AG04449 (cell line): ENCODE results near the gene C1orf35.

Experiments used
- CTCF ChIA-PET: fragments of 350-600 bp; formaldehyde crosslinking; extraction: SDS; loops from one replicate; lab custom pipeline; 2021; ENCODE audit warnings: antibody characterized with exemption; lab: Yijun Ruan, JAX
- POLR2A ChIA-PET: fragments of 400-600, 350-600 bp; formaldehyde crosslinking; extraction: SDS; loops from one replicate; lab custom pipeline; 2020; ENCODE audit warnings: antibody characterized with exemption, inconsistent platforms; lab: Yijun Ruan, JAX
- DNase-seq: peaks from one replicate; pipeline ENCODE4 v3.0.0-alpha.2; 2010; ENCODE audit warnings: low read depth, low spot score
- H3K4me3 ChIP-seq: 2 replicates; pipeline ENCODE4 v1.5.1; 2011; ENCODE audit warnings: low read depth, mild to moderate bottlenecking, control low read depth, low read length
- CTCF ChIP-seq: IDR thresholded peaks from one replicate; pipeline ENCODE4 v1.5.1; 2011; ENCODE audit warnings: mild to moderate bottlenecking, moderate library complexity, low read length, control low read depth, inconsistent platforms; ENCODE audit not compliant: insufficient read depth; ENCODE audit errors: missing control alignments

C1orf35 gene

GRCh38 chr1:228102791-228103620 is at the start of gene C1orf35:
Gene C1orf35 (minus strand): TSS chr1:228103325. CDS start chr1:228103227, 98 bp downstream.
- CTCF ChIA-PET = no interaction called here
- POLR2A ChIA-PET = no interaction called here
- no peak for TF ChIP-seq CTCF
- no peak for DNase-seq
- H3K4me3 ChIP-seq = peak within 1 kb of the TSS; percentile 93

GRCh38 chr1:228152918-228153258 is 49.8 kb upstream of the C1orf35 start:
- no peak overlapping the region for H3K4me3 ChIP-seq
- ChIA-PET CTCF (interaction anchor here (7.3 kb wide), 1 partner anchor 11 kb away, joined by 53 read pairs; the partner anchor contains the start of gene IBA57), POLR2A (no interaction called here)
- no peak for DNase-seq
- TF ChIP-seq CTCF = no peak

GRCh38 chr1:228152097-228152917 is 49.2 kb upstream of the C1orf35 start:
- ChIA-PET CTCF (interaction anchor here (7.3 kb wide), 1 partner anchor 11 kb away, joined by 53 read pairs; the partner anchor contains the start of gene IBA57), POLR2A (interaction anchor here (1.6 kb wide), 1 partner anchor 13 kb away, joined by 5 read pairs; the partner anchor contains the start of gene IBA57)
- no peak for TF ChIP-seq CTCF
- no peak overlapping the region for H3K4me3 ChIP-seq
- no peak for DNase-seq

GRCh38 chr1:228151180-228151925 is 48.2 kb upstream of the C1orf35 start:
- CTCF ChIA-PET = interaction anchor here (7.3 kb wide), 1 partner anchor 12 kb away, joined by 53 read pairs; the partner anchor contains the start of gene IBA57
- DNase-seq = no peak
- POLR2A ChIA-PET = interaction anchor here (1.6 kb wide), 1 partner anchor 14 kb away, joined by 5 read pairs; the partner anchor contains the start of gene IBA57
- H3K4me3 ChIP-seq = no peak overlapping the region
- TF ChIP-seq CTCF = no peak

GRCh38 chr1:228150461-228151179 is 47.5 kb upstream of the C1orf35 start:
- DNase-seq = no peak
- POLR2A ChIA-PET = interaction anchor here (1.6 kb wide), 1 partner anchor 15 kb away, joined by 5 read pairs; the partner anchor contains the start of gene IBA57
- no peak for TF ChIP-seq CTCF
- CTCF ChIA-PET = interaction anchor here (7.3 kb wide), 1 partner anchor 13 kb away, joined by 53 read pairs; the partner anchor contains the start of gene IBA57
- no peak overlapping the region for H3K4me3 ChIP-seq
